DND-41 (cell line): Measurements from ENCODE around the gene POLN.
A peak's percentile ranks its signal among the peaks of the same experiment; 100 is the strongest.

Experiments
- ATAC-seq: fragments of 200-7000 bp; cut with Tn5 transposase; 3 replicates; pipeline ENCODE4 v1.9.1; 2021; ENCODE audit warnings: low read depth; ENCODE audit not compliant: insufficient read depth
- DNase-seq: peaks from one replicate; pipeline ENCODE4 v3.0.0-alpha.2; 2020
- H2AFZ ChIP-seq: 2 replicates; pipeline ENCODE4 v1.6.0; 2012; ENCODE audit warnings: low read depth, low read length
- H3K27ac ChIP-seq: 2 replicates; pipeline ENCODE4 v1.5.1; 2012; ENCODE audit warnings: low read length, inconsistent platforms
- H3K27me3 ChIP-seq: fragments of 200-600 bp; sonication (generic); 2 replicates; pipeline ENCODE4 v1.6.0; 2012; ENCODE audit warnings: low read length, mild to moderate bottlenecking, inconsistent platforms; ENCODE audit not compliant: insufficient read depth, poor library complexity
- H3K36me3 ChIP-seq: 2 replicates; pipeline ENCODE4 v1.5.1; 2012; ENCODE audit warnings: low read length, inconsistent platforms; ENCODE audit not compliant: insufficient read depth
- H3K4me1 ChIP-seq: 2 replicates; pipeline ENCODE4 v1.5.1; 2012; ENCODE audit warnings: mild to moderate bottlenecking, low read length; ENCODE audit not compliant: insufficient read depth
- H3K4me2 ChIP-seq: 2 replicates; pipeline ENCODE4 v1.6.0; 2012; ENCODE audit warnings: mild to moderate bottlenecking, moderate library complexity, low read length, inconsistent platforms; ENCODE audit not compliant: insufficient read depth
- H3K4me3 ChIP-seq, 2 experiments: fragments of 200-600 bp in 1 of 2; shearing (Covaris generic) in 1 of 2; 2 replicates each; pipeline ENCODE4 v1.5.1; 2012 to 2016; ENCODE audit warnings: inconsistent platforms in 2 of 2, low read length in 2 of 2, mild to moderate bottlenecking in 2 of 2, low read depth in 1 of 2, moderate library complexity in 1 of 2
- H3K79me2 ChIP-seq: 2 replicates; pipeline ENCODE4 v1.6.0; 2012; ENCODE audit warnings: low read length, inconsistent platforms; ENCODE audit not compliant: insufficient read depth
- H3K9ac ChIP-seq: 2 replicates; pipeline ENCODE4 v1.6.0; 2012; ENCODE audit warnings: low read depth, mild to moderate bottlenecking, inconsistent platforms, low read length, moderate library complexity
- H3K9me3 ChIP-seq: 2 replicates; pipeline ENCODE4 v1.5.1; 2012; ENCODE audit warnings: low read length, moderate library complexity, mild to moderate bottlenecking, inconsistent platforms; ENCODE audit not compliant: insufficient read depth, severe bottlenecking
- H4K20me1 ChIP-seq: 2 replicates; pipeline ENCODE4 v1.6.0; 2012; ENCODE audit warnings: low read length; ENCODE audit not compliant: insufficient read depth
- CTCF ChIP-seq: IDR thresholded peaks from 2 replicates; pipeline ENCODE4 v1.5.1; 2012; ENCODE audit warnings: borderline replicate concordance, low read length, moderate library complexity, mild to moderate bottlenecking; ENCODE audit not compliant: poor library complexity, severe bottlenecking; ENCODE audit errors: extremely low read depth
- EZH2 ChIP-seq: IDR thresholded peaks from 3 replicates; pipeline ENCODE4 v1.6.1; 2012; ENCODE audit warnings: borderline replicate concordance, low read depth, mild to moderate bottlenecking, moderate library complexity, low read length, inconsistent platforms; ENCODE audit not compliant: severe bottlenecking

The POLN gene

GRCh38 chr4:2247128-2248043, 5.5 kb upstream of the POLN start:
- peaks cover 35% of the 10 kb centered on the region for H3K36me3 ChIP-seq
- no peaks in the 10 kb centered on the region for H3K9me3 ChIP-seq
- no peak overlapping the region for H3K27ac ChIP-seq
- H3K79me2 ChIP-seq, result no peaks in the 10 kb centered on the region
- ATAC-seq (no peak), DNase-seq (peak; percentile 4)
- no peak overlapping the region for H3K9ac ChIP-seq
- no peak overlapping the region for H2AFZ ChIP-seq
- H3K4me3 ChIP-seq, result no peak overlapping the region
- H3K4me2 ChIP-seq, result no peak overlapping the region
- peaks cover 2% of the 10 kb centered on the region for H3K4me1 ChIP-seq
- no peaks in the 10 kb centered on the region for H3K27me3 ChIP-seq
- H4K20me1 ChIP-seq, result peaks cover 11% of the 10 kb centered on the region
- TF ChIP-seq EZH2, result no peak
- TF ChIP-seq CTCF, result no peak

- no peak overlapping the region for H3K27ac ChIP-seq
- peaks cover 27% of the 10 kb centered on the region for H3K36me3 ChIP-seq
- no peak for ATAC-seq
- peaks cover 3% of the 10 kb centered on the region for H3K79me2 ChIP-seq
- no peak overlapping the region for H3K4me3 ChIP-seq
- H3K4me2 ChIP-seq, result no peak overlapping the region
- H3K9ac ChIP-seq, result no peak overlapping the region
- peaks cover 11% of the 10 kb centered on the region for H4K20me1 ChIP-seq
- H3K4me1 ChIP-seq, result peaks cover 4% of the 10 kb centered on the region
- no peaks in the 10 kb centered on the region for H3K27me3 ChIP-seq
- TF ChIP-seq EZH2 (no peak), CTCF (no peak)
- DNase-seq, result no peak
- H2AFZ ChIP-seq, result no peak overlapping the region
- no peaks in the 10 kb centered on the region for H3K9me3 ChIP-seq
These were observed 4.6 kb upstream of the POLN start for GRCh38 chr4:2246384-2247127.

- Histone ChIP-seq H3K9ac (no peak overlapping the region), H3K4me2 (no peak overlapping the region), H3K79me2 (peaks cover 10% of the 10 kb centered on the region), H3K27me3 (no peaks in the 10 kb centered on the region), H3K36me3 (peaks cover 20% of the 10 kb centered on the region), H3K9me3 (no peaks in the 10 kb centered on the region), H2AFZ (no peak overlapping the region), H3K4me1 (peaks cover 7% of the 10 kb centered on the region), H4K20me1 (peaks cover 18% of the 10 kb centered on the region), H3K27ac (no peak overlapping the region), H3K4me3 (no peak overlapping the region)
- DNase-seq, result no peak
- ATAC-seq, result no peak
- TF ChIP-seq CTCF, result no peak
These were observed 3.9 kb upstream of the POLN start for GRCh38 chr4:2245787-2246275.
